Stimulated activated CD8-positive, alpha-beta memory T cell treated with anti-CD3 and anti-CD28 coated beads, Interleukin-15, amount 100 ng/mL, for 24 hours (primary cell): ENCODE data around the gene TWF2.
A peak's percentile ranks its signal among the peaks of the same experiment; 100 is the strongest.

ENCODE experiments used
- DNase-seq: peaks from one replicate; pipeline ENCODE4 v3.0.0-alpha.2; 2020; ENCODE audit warnings: low read depth

The TWF2 gene

DNA sequence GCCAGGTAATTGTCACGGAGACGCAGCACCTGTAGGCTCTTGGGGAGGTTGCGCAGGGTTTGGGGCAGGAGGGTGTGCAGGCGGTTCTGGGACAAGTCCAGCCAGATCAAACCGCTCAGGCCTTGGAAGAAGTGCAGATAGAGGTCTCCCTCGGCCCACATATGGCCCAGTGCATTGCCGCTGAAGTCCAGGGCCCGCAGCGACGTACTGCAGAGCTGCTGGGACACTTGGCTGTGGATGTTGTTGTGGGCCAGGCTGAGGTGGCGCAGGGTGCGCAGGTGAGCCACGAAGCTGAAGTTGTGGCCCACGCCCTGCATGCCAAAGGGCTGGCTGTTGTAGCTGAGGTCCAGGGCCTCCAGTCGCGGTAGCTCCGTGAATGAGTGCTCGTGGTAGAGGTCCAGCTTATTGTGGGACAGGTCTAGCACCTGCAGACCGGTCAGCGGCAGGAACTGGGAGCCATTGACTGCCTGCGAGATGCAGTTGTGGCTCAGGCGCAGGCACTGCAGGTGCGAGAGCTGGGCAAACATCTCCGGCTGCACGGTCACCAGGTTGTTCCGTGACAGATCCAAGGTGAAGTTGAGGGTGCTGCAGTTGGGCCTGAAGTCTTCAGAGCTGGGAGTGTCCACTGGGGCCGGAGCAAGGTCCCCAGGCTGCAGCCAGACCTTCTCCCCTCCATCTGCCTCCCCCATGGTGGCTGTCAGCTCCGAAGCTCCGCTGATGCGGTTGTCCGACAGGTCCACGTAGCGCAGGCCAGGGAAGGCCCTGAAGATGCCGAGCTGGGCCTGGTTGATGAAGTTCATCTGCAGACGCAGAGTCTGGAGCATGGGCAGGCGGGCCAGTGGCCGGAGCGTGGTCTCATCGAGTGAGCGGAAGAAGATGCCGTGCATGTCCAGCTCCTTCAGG lies 16.4 kb downstream of the TWF2 start:
- DNase-seq, result no peak

DNA sequence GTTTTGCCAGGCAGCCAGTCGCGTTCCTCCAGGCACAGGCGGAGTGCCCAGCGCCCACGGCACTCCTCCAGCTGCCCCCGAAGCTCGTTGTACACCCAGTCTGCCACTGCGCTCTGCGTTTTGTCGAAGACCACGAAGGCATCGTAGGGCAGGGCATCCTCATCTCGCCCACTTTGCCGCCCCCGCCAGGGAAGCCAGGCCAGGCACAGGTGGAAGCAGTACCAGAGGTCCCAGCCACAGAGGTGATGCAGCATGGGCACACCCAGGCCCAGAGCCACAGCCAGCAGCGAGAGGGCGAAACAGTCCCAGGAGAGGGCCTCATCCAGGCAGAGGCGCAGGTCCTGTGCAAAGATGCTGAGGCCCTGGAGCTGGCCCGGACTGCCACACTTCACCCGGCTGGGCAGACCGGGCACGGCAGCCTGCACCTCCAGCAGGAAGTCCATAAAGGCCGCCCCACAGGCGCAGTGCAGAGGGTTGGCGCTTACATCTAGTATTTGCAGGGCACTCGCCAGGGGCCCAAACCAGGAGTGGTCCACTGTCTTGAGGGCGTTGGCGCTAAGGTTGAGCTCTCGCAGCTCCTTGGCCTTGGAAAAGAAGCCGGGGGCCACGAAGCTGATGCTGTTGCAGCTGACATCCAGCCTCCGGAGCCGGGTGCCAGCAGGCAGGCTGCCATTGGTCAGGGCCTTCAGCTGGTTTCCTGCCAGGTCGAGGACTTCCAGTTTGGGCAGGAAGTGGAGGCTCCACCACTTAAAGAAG lies 17.2 kb downstream of the TWF2 start:
- DNase-seq, result no peak

DNA sequence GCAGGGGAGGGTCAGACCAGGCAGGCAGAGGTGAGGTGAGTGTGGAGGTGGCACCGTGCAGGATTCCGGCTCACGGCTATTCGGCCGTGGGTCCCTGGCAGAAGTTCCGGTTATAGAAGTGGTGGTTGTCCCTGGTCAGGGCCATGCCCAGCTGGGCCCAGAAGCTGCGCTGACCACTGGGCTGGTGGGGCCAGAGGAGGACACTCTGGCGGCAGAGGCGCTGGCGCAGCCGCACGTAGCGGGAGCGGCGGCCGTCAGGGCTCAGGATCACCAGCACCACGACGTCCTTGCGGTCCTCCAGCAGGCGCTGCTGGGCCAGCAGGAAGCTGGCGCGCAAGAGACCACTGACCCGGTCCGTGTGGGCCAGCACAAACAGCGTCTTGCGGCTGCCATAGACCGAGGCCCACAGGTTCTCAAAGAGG lies 17.8 kb downstream of the TWF2 start:
- DNase-seq, result no peak

DNA sequence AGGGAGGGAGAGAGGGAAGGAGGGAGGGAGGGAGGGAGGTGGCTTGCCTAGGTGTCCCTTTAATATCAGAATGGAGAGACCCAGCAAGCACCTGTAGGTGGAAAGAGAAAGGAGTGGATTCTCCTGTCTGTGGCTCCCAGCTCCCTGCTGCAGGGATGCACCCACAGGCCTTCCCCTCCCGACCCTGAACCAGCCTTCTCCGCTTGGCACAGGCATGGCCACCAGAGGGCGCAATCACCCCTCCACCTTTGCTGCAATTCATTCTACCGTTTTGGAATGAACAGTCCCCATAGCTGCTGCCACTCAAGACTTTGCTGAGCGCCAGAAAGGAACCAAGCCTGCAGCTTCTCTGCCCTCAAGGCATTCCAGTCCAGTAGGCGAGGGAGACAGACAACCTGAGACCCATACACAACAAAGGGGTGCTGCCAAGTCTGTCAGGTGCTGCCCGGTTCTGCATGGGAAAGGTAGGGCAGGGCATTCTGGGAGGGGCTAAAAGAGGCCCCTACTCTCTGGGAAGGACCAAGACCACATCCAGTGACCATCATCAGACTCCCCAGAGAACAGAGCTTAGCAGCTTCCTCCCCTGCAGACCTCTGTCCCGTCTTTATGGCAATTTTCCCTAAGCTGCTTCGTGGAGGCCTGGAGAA lies 18.5 kb downstream of the TWF2 start:
- peak; percentile 90 for DNase-seq

DNA sequence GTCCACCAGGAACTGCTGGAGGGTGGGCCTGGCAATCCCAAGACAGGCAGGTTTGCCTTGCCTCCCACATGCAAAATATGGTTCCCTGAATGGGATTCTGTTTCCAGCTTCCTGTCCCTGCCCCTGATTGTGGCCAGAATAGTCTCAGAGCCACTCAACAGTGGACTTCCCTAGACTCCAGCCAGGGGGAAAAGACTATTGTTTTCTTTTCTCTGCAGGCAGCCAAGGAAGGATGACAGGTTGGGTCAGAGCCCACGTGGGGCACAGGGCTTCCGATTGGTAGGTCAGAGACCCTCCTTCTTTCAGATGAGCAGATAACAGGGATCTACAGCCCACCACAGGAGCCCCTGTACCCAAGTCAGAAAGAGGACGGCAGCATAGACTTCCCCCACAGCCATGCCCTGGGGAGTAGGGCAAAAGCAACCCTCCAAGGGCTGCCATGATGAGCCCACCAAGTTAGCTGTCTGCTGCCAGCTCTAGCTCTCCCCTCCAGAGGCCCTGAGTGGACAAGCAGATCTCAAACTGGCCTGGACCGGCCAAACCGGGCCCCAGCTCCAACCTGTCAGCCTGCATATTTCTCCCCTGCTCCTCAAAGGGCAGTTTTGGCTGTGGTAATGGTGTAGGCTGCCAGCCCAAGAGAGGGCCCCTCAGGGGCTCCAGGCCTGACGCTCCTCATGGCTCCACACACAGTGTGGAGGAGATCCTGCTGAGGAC lies 19.9 kb downstream of the TWF2 start:
- no peak for DNase-seq

DNA sequence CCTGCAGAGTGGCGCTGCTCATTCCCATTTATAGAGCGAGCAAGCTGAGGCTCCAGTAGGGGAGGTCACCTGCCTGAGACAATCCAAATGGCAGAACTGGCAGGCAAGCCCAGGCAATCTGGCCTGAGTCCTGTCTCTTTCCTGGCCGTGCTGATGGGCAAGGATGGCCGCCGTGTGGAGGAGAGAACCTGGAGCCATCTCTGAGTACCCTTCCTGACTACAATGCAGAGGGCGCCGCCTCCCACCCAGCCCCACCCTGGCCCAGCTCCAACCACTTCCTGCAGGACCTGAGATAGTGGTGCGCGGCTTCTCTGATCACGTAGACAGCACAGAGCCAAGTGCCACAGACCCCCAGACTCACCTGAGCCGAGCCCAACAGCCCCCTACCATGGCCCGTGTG lies 20.5 kb downstream of the TWF2 start:
- no peak for DNase-seq

DNA sequence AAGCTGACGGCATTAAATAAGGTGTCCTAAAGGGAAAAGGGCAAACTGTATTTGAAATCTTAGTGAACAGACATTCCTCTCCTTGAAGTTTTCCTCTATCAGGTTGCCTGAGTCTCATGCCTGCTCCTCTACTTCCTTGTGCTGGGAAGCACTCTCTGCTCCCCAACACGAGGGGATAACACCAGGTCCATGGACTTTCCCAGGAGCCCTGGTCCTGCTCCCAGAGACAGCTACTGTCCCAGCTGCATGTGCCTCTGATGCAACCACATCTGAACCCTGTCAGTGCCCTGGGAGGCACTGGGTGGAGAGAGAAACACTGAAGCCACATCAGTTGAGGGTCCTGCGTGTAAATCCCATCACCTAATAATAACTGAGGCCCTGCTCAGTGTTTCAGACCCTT lies 20.9 kb downstream of the TWF2 start:
- no peak for DNase-seq

DNA sequence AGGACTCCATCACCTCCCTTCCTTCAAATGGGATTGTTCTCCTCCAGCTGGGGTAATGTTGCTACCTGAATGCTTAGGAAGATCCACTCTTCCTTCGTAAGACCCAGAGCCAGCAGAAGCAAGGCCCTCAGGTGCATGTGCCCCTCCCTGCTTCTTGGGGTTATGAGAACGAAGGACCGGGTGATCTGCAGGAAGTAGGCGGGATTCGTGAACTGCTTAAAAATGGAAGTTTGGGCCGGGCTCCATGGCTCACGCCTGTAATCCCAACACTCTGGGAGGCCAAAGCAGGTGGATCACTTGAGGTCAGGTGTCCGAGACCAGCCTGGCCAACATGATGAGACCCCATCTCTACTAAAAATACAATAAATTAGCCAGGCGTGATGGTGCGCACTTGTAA lies 21.6 kb downstream of the TWF2 start:
- DNase-seq, result no peak

DNA sequence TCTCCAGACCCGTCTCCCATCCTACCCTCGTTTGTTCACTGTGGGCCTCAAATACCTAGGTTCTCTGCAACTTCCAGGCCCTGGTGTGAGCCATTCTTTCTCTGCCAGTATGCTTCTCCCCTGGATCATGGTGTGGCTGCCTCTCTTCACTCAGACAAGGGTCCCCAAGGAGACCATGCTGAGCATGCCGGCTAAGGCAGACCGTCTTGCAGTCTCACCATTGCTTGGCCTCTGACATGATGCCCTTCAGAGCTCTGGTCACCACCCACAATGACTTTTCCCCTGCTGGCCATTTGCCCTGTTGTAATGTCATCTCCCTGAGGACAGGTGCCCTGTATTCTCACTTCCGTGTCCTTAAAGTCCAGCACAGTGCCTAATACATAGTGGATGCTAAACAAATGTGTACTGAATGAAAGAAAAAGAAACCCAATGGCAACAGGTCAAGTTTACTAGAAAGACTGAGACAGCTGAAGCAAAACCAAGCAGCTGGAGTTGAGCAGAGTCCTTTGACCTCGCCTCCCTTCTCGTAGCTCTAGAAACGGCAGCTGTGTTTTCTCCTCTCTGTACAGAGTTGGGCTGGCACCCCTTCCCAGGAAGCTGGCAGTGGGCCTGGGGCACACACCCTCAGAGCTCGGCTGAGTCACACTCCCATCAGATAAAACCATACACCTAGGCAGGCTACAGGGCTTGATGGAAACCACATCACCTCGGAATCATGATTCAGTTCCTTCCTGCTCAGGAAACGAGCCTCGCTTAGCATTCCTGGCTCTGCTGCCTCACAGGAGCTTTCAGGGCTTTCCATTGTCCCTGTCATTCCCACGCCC lies 22.2 kb downstream of the TWF2 start:
- no peak for DNase-seq

DNA sequence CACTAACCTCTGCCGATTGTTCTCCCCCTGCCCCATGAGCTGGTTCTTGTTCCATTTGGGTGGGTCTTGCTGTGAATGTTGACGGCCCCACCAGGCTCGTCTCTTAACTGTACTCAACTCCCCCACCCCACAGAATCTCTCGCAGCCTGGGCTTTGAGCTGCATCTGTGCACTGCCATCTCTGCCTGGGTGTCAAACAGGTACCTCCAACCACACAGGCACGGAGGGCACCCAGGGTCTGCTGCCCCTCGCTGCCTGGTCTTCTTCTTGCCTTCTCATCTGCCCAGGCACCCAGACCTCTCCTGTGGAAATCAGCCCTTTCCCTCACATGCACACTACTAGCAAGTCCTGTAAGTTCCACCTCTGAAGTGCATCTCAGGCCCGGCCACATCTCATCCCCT lies 23.6 kb downstream of the TWF2 start:
- DNase-seq, result no peak

DNA sequence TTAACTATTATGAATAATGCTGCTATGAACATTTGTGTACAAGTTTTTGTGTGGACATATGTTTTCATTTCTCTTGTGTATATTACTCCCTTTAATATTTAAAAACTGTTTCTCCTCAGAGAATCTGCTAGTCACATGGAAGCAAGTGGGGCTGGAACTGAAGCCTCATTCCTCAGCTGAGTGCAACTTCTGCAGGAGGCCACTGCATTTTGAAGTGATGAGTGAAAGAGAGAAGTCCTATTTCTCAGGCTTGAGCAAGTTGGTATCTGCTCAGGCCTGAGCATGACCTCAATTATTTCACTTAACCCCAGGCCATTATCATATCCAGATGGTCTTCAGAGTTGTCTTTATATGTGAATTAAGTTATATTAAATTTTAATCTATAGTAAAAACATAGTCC lies 25.1 kb downstream of the TWF2 start:
- no peak for DNase-seq

DNA sequence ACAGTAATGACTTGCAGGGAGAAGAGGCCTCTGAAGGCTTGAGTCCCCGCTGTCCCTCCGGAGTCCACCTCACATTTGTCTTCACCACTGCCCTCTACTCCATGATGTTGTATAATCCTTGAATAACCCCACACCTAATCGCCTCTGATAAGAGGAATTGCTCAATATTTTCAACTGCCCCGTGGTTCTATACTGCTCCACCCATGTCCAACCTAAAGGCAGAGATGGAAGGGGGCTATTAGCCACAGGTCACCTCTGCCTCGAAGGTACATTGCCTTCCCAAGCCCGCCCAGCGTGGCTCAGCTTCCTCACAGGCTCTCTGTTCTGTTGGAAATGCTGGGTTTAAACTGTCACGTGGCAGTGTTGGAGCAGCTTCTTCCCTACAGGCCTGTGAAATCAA lies 26.0 kb downstream of the TWF2 start:
- DNase-seq, result no peak

DNA sequence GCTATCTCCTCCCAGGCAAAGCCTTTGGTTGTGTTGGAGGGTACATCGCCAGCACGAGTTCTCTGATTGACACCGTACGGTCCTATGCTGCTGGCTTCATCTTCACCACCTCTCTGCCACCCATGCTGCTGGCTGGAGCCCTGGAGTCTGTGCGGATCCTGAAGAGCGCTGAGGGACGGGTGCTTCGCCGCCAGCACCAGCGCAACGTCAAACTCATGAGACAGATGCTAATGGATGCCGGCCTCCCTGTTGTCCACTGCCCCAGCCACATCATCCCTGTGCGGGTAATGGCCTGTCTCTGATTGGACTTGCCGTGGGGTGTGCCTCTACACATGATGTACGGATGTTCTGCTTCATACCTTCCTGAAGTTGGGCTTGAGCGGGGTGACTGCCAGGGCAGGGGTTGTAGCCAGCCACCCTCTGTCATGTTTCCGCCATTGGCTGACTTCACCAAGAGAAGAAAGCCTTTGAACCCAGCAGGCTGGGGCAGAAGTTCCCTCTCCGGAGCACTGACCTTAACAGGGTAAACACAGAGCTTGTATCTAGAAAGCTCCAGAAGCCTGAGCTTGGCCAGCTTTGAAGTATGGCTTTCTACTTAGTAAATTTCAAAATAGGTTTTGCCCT lies 27.6 kb downstream of the TWF2 start:
- DNase-seq, result no peak

DNA sequence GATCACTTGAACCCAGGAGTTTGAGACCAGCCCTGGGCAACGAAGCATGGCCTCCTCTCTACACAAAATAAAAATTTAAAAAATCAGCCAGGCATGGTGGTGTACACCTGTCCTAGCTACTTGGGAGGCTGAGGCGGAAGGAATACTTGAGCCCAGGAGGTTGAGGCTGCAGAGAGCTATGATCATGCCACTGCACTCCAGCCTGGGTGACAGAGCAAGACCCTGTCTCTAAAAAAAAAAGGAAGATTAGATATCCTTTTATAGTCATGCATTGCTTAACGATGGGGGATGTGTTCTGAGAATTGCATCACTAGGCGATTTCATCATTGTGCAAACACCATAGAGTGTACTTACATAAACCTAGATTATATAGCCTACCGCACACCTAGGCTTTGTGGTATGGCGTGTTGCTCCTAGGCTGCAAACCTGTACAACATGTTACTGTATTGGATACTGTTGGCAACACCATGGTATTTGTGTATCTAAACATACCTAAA lies 28.4 kb downstream of the TWF2 start:
- no peak for DNase-seq

DNA sequence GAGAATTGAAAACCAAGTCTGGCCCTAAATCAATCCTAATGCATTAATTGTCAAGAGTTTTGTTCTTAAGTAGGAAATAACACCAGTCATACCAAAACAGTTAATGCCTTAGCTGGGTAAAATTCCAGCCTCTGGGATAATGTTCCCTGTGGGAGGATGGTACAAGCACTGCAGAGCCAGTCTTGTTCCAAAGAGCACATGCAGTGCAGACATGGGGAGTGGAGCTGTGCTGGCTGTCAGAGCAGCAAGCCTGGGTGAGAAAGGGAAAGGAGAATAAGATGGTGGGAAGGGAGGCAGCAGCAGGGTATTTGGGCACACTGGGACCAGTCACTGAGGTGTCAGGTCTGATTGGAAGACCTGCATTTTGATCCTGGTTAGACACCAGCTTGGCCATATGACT lies 28.9 kb downstream of the TWF2 start:
- DNase-seq, result no peak

DNA sequence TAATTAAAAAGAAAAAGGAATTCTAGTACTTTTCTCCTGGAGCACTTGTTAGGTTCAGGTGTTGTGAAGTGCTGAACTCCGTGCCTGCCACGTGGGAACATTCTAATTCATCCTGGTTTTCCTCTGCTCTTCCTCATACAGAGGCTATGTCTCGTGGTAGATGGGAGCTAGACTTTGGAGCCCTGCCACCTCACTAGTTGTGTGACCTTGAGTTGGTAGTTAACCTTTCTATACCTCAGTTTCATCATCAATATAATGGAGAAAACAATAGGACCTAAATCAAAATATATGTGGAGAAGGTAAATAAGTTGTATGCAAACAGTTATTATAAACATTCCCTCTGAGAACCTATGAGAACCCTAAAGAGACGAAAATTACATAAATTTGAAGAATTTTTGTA lies 30.4 kb downstream of the TWF2 start:
- DNase-seq, result no peak

DNA sequence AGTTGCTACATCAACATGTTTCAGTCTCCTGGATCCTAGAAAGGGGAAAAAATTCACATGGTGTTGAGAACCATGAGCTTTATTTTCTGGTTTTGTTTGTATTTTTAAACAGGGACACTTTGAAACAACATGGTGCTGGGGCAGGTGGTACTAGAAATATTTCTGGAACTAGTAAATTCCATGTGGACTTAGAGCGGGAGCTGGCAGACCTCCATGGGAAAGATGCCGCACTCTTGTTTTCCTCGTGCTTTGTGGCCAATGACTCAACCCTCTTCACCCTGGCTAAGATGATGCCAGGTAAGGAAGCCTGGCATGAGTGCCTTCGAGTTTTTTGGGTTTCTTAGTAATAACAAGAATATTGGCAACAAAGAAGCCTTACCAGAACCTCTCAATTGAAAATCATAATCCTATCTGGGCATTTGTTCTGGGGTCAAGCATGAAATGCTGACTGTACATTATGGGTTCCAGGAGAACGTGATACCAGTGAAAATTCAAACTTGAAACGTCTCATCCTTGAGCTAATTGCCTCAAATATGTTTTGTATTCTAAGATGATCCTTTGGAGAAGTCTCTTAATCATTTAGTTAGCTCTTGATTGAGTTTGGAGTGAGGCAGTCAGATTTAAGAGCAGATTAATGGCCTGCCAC lies 33.1 kb downstream of the TWF2 start:
- no peak for DNase-seq

DNA sequence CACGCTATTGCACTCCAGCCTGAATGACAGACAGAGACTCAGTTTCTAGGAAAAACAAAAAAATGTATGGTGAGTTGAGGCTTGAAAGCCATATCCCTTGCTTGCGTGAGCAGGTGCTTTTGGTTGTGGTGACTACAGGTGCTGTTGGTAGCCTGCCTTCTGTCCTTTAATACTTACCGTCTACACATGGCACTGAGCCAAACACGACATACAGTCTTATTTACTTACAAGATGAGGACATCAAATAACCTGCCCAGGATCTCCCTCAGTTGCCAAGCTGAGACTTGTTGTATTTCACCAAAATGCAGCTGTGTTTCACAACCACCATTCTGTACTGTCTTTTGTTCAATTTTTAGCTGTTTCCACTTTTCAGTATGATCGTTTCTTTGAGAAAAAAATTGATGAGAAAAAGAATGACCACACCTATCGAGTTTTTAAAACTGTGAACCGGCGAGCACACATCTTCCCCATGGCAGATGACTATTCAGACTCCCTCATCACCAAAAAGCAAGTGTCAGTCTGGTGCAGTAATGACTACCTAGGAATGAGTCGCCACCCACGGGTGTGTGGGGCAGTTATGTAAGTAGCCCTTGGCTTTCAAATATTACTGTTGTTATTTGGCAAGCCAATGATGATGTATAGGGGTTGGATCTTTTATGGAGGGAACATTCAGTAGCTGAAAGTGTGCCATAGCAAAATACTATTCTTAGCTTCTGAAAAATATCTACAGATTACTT lies 34.5 kb downstream of the TWF2 start:
- DNase-seq, result no peak

DNA sequence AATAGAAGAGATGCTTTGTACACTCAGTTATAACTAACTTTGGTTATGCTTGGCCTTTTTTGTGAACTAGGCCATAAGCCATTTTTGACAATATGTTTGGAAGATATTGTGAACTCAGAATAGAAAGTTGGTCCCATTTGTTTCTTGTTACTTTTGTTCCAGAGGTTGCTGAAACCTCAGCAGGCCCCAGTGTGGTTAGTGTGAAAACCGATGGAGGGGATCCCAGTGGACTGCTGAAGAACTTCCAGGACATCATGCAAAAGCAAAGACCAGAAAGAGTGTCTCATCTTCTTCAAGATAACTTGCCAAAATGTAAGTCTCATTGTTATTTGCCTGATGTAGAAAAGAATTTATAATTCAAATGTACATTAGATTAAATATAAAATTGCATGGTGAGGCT lies 35.3 kb downstream of the TWF2 start:
- DNase-seq, result no peak
